CD14-positive monocyte (primary cell): Measurements from ENCODE around the gene MON2. TPM values are rescaled to one million over a fixed set of nuclear protein-coding genes. Genes with fewer than 3 reads are reported as not detected.
A peak's percentile ranks its signal among the peaks of the same experiment; 100 is the strongest.

Experiments
- DNase-seq, 3 donors: peaks; one replicate each; pipeline ENCODE4 v3.0.0-alpha.2; 2011 to 2022
- H2AFZ ChIP-seq: 2 replicates; pipeline ENCODE4 v1.6.0; 2012; ENCODE audit warnings: mild to moderate bottlenecking, low read depth, low read length, inconsistent platforms; ENCODE audit not compliant: insufficient read depth, poor library complexity, severe bottlenecking
- H3K27ac ChIP-seq, 2 donors: 1 replicate in 1 of 2; 2 replicates in 1 of 2; pipeline ENCODE4 v1.5.1; 2012 to 2013; ENCODE audit warnings: low read length in 2 of 2, control low read depth in 1 of 2, inconsistent platforms in 1 of 2, low read depth in 1 of 2, mild to moderate bottlenecking in 1 of 2
- H3K27me3 ChIP-seq, 2 donors: one replicate each; pipeline versions ENCODE4 v1.6.0 to v1.6.1; 2011 to 2013; ENCODE audit warnings: low read length in 2 of 2; ENCODE audit not compliant: control insufficient read depth in 2 of 2, insufficient read depth in 2 of 2
- H3K36me3 ChIP-seq, 2 donors: replicated peaks in 1 of 2; 1 replicate in 1 of 2; 2 replicates in 1 of 2; pipeline versions ENCODE4 v1.5.1 to v1.6.1; 2012 to 2013; ENCODE audit warnings: low read length in 2 of 2, control low read depth in 1 of 2, inconsistent platforms in 1 of 2, mild to moderate bottlenecking in 1 of 2; ENCODE audit not compliant: insufficient read depth in 2 of 2, control insufficient read depth in 1 of 2
- H3K4me1 ChIP-seq, 2 donors: 1 replicate in 1 of 2; 2 replicates in 1 of 2; pipeline versions ENCODE4 v1.5.1 to v1.6.1; 2012 to 2013; ENCODE audit warnings: low read length in 2 of 2, control low read depth in 1 of 2, inconsistent platforms in 1 of 2, mild to moderate bottlenecking in 1 of 2, moderate library complexity in 1 of 2; ENCODE audit not compliant: insufficient read depth in 2 of 2, control insufficient read depth in 1 of 2
- H3K4me2 ChIP-seq: replicated peaks from 2 replicates; pipeline ENCODE3; 2012; ENCODE audit warnings: low read length, moderate library complexity, mild to moderate bottlenecking; ENCODE audit not compliant: poor library complexity, severe bottlenecking; ENCODE audit errors: extremely low read depth
- H3K4me3 ChIP-seq, 3 experiments: fragments of 200-600 bp in 1 of 3; sonication (generic) in 1 of 3; replicated peaks in 1 of 3; 1 replicate in 2 of 3; 2 replicates in 1 of 3; pipeline ENCODE4 v1.5.1; 2011 to 2013; ENCODE audit warnings: low read length in 3 of 3, mild to moderate bottlenecking in 3 of 3, control low read depth in 2 of 3, low read depth in 2 of 3, inconsistent platforms in 1 of 3, moderate library complexity in 1 of 3
- H3K79me2 ChIP-seq: 2 replicates; pipeline ENCODE4 v1.6.0; 2012; ENCODE audit warnings: mild to moderate bottlenecking, control low read depth, inconsistent platforms, low read length, moderate library complexity; ENCODE audit not compliant: insufficient read depth
- H3K9ac ChIP-seq: 2 replicates; pipeline ENCODE4 v1.6.0; 2017; ENCODE audit warnings: low read length, mild to moderate bottlenecking; ENCODE audit not compliant: insufficient read depth, poor library complexity, severe bottlenecking
- H3K9me3 ChIP-seq, 2 donors: replicated peaks in 1 of 2; 1 replicate in 1 of 2; 2 replicates in 1 of 2; pipeline versions ENCODE4 v1.5.1 to v1.6.1; 2012 to 2013; ENCODE audit warnings: low read length in 2 of 2, control low read depth in 1 of 2; ENCODE audit not compliant: control insufficient read depth in 1 of 2, insufficient read depth in 1 of 2
- H4K20me1 ChIP-seq: 2 replicates; pipeline ENCODE4 v1.6.0; 2012; ENCODE audit warnings: mild to moderate bottlenecking, low read length, control low read depth, moderate library complexity; ENCODE audit not compliant: insufficient read depth
- H3K27ac Mint-ChIP-seq, 7 donors: one replicate each; pipeline ENCODE4 v1.8.0; 2020; ENCODE audit warnings: mild to moderate bottlenecking in 7 of 7, mixed read lengths in 7 of 7, moderate library complexity in 6 of 7, inconsistent platforms in 2 of 7
- H3K27me3 Mint-ChIP-seq, 3 donors: one replicate each; pipeline ENCODE4 v1.8.0; 2021 to 2022; ENCODE audit warnings: low read depth in 3 of 3, mild to moderate bottlenecking in 3 of 3, mixed read lengths in 3 of 3, moderate library complexity in 3 of 3, inconsistent platforms in 1 of 3
- H3K36me3 Mint-ChIP-seq, 2 donors: one replicate each; pipeline ENCODE4 v1.8.0; 2020; ENCODE audit warnings: mixed read lengths in 2 of 2, inconsistent platforms in 1 of 2, mild to moderate bottlenecking in 1 of 2
- H3K4me1 Mint-ChIP-seq: one replicate; pipeline ENCODE4 v1.8.0; 2020; ENCODE audit warnings: mild to moderate bottlenecking, mixed read lengths
- H3K4me3 Mint-ChIP-seq, 2 donors: one replicate each; pipeline ENCODE4 v1.8.0; 2020; ENCODE audit warnings: mild to moderate bottlenecking in 2 of 2, mixed read lengths in 2 of 2, moderate library complexity in 1 of 2
- H3K9me3 Mint-ChIP-seq, 7 donors: one replicate each; pipeline ENCODE4 v1.8.0; 2020 to 2022; ENCODE audit warnings: mixed read lengths in 7 of 7, mild to moderate bottlenecking in 6 of 7, moderate library complexity in 6 of 7, inconsistent platforms in 2 of 7
- WGBS: methylation state at CpG from one replicate; pipeline ENCODE4 v1.1.5; 2013; ENCODE audit warnings: missing lambda C conversion rate; ENCODE audit not compliant: insufficient coverage; 5-methylcytosine and 5-hydroxymethylcytosine counted together
- intact Hi-C, 2 donors: fragments of 100-400 bp; cut with micrococcal nuclease; formaldehyde crosslinking; loops; one replicate each; pipeline versions ENCODE4 v1.15.0 to v1.15.1; 2023
- polyA plus RNA-seq, 3 donors: library from polyadenylated mRNA; depleted of rRNA in 1 of 3; unstranded in 2 of 3; stranded (reverse) in 1 of 3; fragments of 300-500 nt in 2 of 3; fragments of >200 nt in 1 of 3; fragmentation: Illumina TruSeq in 2 of 3; gene quantifications; 1 replicate in 2 of 3; 2 replicates in 1 of 3; pipeline ENCODE4 v1.2.3, GENCODE V29; 2012 to 2021
- TF ChIP-seq, protein P1 (sequence below): fragments of 200-600 bp; IDR thresholded peaks from one replicate; pipeline ENCODE4 v1.8.0; 2022; ENCODE audit warnings: antibody characterized with exemption, mild to moderate bottlenecking

The MON2 gene
- polyA plus RNA-seq, 3 donors: 6.8 to 17.0 (median 9.6) TPM

DNA sequence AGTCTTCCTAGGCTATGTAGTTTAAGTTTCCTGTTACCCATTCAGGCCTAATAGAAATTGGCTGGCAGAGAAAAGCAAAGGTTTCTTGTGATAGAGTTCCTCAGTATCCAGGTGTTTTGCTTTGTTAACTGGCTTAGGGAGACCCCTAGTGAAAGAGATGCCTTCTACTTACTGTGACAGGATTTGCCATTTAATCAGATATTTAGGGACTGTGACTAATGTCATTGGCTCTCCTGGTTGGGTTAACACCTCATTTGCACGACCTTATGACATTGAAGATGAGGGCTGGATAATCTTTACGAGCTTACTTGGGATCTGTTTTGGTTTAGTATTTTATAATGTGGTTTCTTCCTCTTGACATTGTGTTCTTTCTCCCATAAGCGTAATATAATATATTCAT, 5.8 kb downstream of the MON2 start:
- H3K4me2 ChIP-seq: no peak overlapping the region
- no peak overlapping the region for H3K4me3 ChIP-seq
- H3K36me3 Mint-ChIP-seq: peaks cover 13 to 21% of the 10 kb centered on the region in 2 donors
- H3K27me3 Mint-ChIP-seq: peaks cover 0 to 1% (median 0%) of the 10 kb centered on the region in 3 donors
- peaks cover 100% of the 10 kb centered on the region for H3K79me2 ChIP-seq
- peaks cover 42% of the 10 kb centered on the region for H3K4me1 Mint-ChIP-seq
- TF ChIP-seq, protein P1, sequence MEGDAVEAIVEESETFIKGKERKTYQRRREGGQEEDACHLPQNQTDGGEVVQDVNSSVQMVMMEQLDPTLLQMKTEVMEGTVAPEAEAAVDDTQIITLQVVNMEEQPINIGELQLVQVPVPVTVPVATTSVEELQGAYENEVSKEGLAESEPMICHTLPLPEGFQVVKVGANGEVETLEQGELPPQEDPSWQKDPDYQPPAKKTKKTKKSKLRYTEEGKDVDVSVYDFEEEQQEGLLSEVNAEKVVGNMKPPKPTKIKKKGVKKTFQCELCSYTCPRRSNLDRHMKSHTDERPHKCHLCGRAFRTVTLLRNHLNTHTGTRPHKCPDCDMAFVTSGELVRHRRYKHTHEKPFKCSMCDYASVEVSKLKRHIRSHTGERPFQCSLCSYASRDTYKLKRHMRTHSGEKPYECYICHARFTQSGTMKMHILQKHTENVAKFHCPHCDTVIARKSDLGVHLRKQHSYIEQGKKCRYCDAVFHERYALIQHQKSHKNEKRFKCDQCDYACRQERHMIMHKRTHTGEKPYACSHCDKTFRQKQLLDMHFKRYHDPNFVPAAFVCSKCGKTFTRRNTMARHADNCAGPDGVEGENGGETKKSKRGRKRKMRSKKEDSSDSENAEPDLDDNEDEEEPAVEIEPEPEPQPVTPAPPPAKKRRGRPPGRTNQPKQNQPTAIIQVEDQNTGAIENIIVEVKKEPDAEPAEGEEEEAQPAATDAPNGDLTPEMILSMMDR: no peak
- H3K9ac ChIP-seq: no peak overlapping the region
- no peak overlapping the region for H3K27ac ChIP-seq
- no peak for DNase-seq
- peaks cover 71% of the 10 kb centered on the region for H4K20me1 ChIP-seq
- no peak overlapping the region for H3K27ac Mint-ChIP-seq
- WGBS: 100% methylated on average over 1 of the region's 3 CpGs
- H3K27me3 ChIP-seq: no peaks in the 10 kb centered on the region
- H2AFZ ChIP-seq: no peak overlapping the region
- H3K9me3 Mint-ChIP-seq: no peaks in the 10 kb centered on the region
- H3K4me3 Mint-ChIP-seq: no peak overlapping the region
- no peaks in the 10 kb centered on the region for H3K9me3 ChIP-seq
- peaks cover 11 to 30% of the 10 kb centered on the region in 2 donors for H3K36me3 ChIP-seq
- intact Hi-C loops: no loop called here
- peaks cover 24 to 36% of the 10 kb centered on the region in 2 donors for H3K4me1 ChIP-seq

DNA sequence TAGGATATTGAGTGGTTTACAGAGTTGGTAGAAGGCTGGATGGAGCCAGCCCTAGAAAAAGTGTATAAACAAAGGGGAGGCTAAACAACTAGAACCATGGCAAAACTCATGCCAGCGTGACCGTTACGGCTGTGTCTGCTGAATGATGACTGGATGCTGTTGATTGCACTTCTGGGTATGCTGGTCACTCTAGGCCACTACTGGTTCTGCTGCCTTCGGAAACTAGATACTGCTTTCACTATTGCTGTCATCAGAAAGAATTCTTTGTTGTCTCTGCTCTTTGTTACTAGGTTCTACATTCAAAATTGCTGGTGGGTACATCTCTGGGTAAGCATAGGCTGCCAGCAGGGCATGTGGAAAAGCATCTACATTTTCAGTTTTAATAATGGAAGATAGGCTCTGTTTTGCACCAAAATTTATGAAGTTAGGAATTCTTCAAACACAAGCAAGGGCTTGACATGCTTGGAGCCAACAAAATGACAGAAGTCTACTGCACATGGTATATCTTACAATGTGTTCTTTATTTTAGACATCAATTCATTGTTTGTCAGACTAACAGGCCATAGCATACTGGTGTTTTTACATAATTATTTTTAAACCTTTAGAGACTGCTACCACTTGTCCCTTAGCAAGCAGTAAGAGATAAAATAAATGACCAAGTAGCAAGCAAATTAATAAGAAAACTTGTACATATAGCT, 15.4 kb downstream of the MON2 start:
- Histone ChIP-seq H3K36me3 (peaks cover 10 to 74% of the 10 kb centered on the region in 2 donors), H3K27me3 (no peaks in the 10 kb centered on the region), H2AFZ (no peak overlapping the region), H3K79me2 (peaks cover 70% of the 10 kb centered on the region), H3K27ac (peak overlapping the region in 1 of 2 donors; percentile 12), H3K4me1 (no peaks in the 10 kb centered on the region), H3K9ac (no peak overlapping the region), H3K4me3 (no peak overlapping the region), H3K9me3 (no peaks in the 10 kb centered on the region), H4K20me1 (peaks cover 78% of the 10 kb centered on the region), H3K4me2 (no peak overlapping the region)
- Mint-ChIP-seq H3K27ac (no peak overlapping the region), H3K4me1 (no peaks in the 10 kb centered on the region), H3K4me3 (no peak overlapping the region), H3K27me3 (no peaks in the 10 kb centered on the region), H3K9me3 (peaks cover 0 to 2% (median 0%) of the 10 kb centered on the region in 7 donors), H3K36me3 (peaks cover 44 to 59% of the 10 kb centered on the region in 2 donors)
- no peak for DNase-seq
- intact Hi-C loops: no loop called here
- WGBS: 100% methylated on average over 4 of the region's 4 CpGs
- TF ChIP-seq, protein P1: no peak
